Amniotic epithelial cell (primary cell): ENCODE measurements around the gene EGFR.

Source experiments
- DNase-seq: peaks from one replicate; pipeline ENCODE4 v3.0.0-alpha.2; 2010; ENCODE audit warnings: low read depth

The EGFR gene

GRCh38 chr7:55127622-55128081, 108.8 kb downstream of the EGFR start:
- no peak for DNase-seq

GRCh38 chr7:55128693-55129394, 110.0 kb downstream of the EGFR start:
- DNase-seq: peak; percentile 51

- peak; percentile 87 for DNase-seq
Observed at GRCh38 chr7:55129541-55130394, 111.0 kb downstream of the EGFR start.

GRCh38 chr7:55130395-55131141, 111.8 kb downstream of the EGFR start:
- peak; percentile 94 for DNase-seq

GRCh38 chr7:55131142-55131929, 112.5 kb downstream of the EGFR start:
- DNase-seq: no peak

- no peak for DNase-seq
Observed at GRCh38 chr7:55132550-55132889, 113.7 kb downstream of the EGFR start.

GRCh38 chr7:55132890-55133551, 114.2 kb downstream of the EGFR start:
- peak; percentile 99 for DNase-seq

- DNase-seq: peak; percentile 98
Observed at GRCh38 chr7:55133630-55134358, 115.0 kb downstream of the EGFR start.

- no peak for DNase-seq
Observed at GRCh38 chr7:55134359-55134725, 115.5 kb downstream of the EGFR start.

GRCh38 chr7:55134786-55135185, 116.0 kb downstream of the EGFR start:
- DNase-seq: no peak

- no peak for DNase-seq
Observed at GRCh38 chr7:55135462-55135861, 116.6 kb downstream of the EGFR start.

GRCh38 chr7:55138663-55139062, 119.8 kb downstream of the EGFR start:
- DNase-seq: no peak

- peak; percentile 59 for DNase-seq
Observed at GRCh38 chr7:55140221-55140940, 121.6 kb downstream of the EGFR start.

- DNase-seq: no peak
Observed at GRCh38 chr7:55140941-55141278, 122.1 kb downstream of the EGFR start.

- DNase-seq: peak; percentile 81
Observed at GRCh38 chr7:55142919-55143600, 124.2 kb downstream of the EGFR start.

- no peak for DNase-seq
Observed at GRCh38 chr7:55144333-55145317, 125.8 kb downstream of the EGFR start.

GRCh38 chr7:55145606-55146005, 126.8 kb downstream of the EGFR start:
- no peak for DNase-seq

GRCh38 chr7:55147101-55147500, 128.3 kb downstream of the EGFR start:
- no peak for DNase-seq
